SH-SY5Y (cell line): ENCODE measurements around the gene HSPA2.

Experiments used
- GATA2 ChIP-seq: IDR thresholded peaks from 2 replicates; pipeline ENCODE4 v1.6.1; 2011; ENCODE audit warnings: mild to moderate bottlenecking, low read depth, low read length
- GATA3 ChIP-seq: IDR thresholded peaks from 2 replicates; pipeline ENCODE4 v1.6.1; 2011; ENCODE audit warnings: low read depth, mild to moderate bottlenecking, low read length, moderate library complexity

GRCh38 chr14:64581363-64581762, 40.8 kb downstream of the HSPA2 start:
- no peak for TF ChIP-seq GATA3
- TF ChIP-seq GATA2 = no peak
